A673 (cell line): ENCODE results near the gene KCP. TPM values are rescaled to one million over a fixed set of nuclear protein-coding genes. Genes with fewer than 3 reads are reported as not detected.

ENCODE experiments used
- BruUV-seq: library from RNA; stranded (reverse); fragments of 400-500 nt; replicated peaks from 2 replicates; lab custom pipeline; 2021; lab: Mats Ljungman, UMichigan
- CTCF ChIA-PET: fragments of 300-600 bp; sonication (Branson Sonifier 250); formaldehyde crosslinking; loops from one replicate; lab custom pipeline; 2022; ENCODE audit warnings: antibody characterized with exemption; lab: Charles Lee
- POLR2A ChIA-PET: fragments of 300-600 bp; sonication (Branson Sonifier 250); formaldehyde crosslinking; loops from one replicate; lab custom pipeline; 2022; ENCODE audit warnings: antibody characterized with exemption; ENCODE audit not compliant: low non-redundant PET; lab: Charles Lee
- DNase-seq: peaks from one replicate; pipeline ENCODE4 v3.0.0-alpha.2; 2015; ENCODE audit warnings: low spot score
- H3K27ac ChIP-seq: fragments of 200-600 bp; sonication (generic); 2 replicates; pipeline ENCODE4 v1.5.1; 2016; ENCODE audit warnings: mixed run types, low read depth, mild to moderate bottlenecking, mixed read lengths, antibody characterized with exemption, low read length; ENCODE audit not compliant: poor library complexity, severe bottlenecking
- H3K27me3 ChIP-seq: fragments of 200-600 bp; sonication (generic); replicated peaks from 2 replicates; pipeline ENCODE4 v1.6.1; 2017; ENCODE audit warnings: mixed run types, low read depth, mild to moderate bottlenecking, mixed read lengths, antibody characterized with exemption, low read length; ENCODE audit not compliant: insufficient read depth, poor library complexity
- H3K36me3 ChIP-seq: fragments of 200-600 bp; sonication (generic); 2 replicates; pipeline ENCODE4 v1.6.1; 2016; ENCODE audit warnings: mixed run types, mild to moderate bottlenecking, mixed read lengths, antibody characterized with exemption, low read length; ENCODE audit not compliant: insufficient read depth, poor library complexity, severe bottlenecking
- H3K4me1 ChIP-seq: fragments of 200-600 bp; sonication (generic); 2 replicates; pipeline ENCODE4 v1.6.1; 2017; ENCODE audit warnings: mixed run types, mild to moderate bottlenecking, mixed read lengths, antibody characterized with exemption, low read length; ENCODE audit not compliant: insufficient read depth, poor library complexity, severe bottlenecking
- H3K4me3 ChIP-seq: fragments of 200-600 bp; sonication (generic); 2 replicates; pipeline ENCODE4 v1.5.1; 2016; ENCODE audit warnings: low read depth, mixed run types, mild to moderate bottlenecking, mixed read lengths, low read length; ENCODE audit not compliant: poor library complexity, severe bottlenecking
- H3K9me3 ChIP-seq: fragments of 200-600 bp; sonication (generic); 2 replicates; pipeline ENCODE4 v1.6.1; 2016; ENCODE audit warnings: mixed run types, low read depth, mild to moderate bottlenecking, mixed read lengths, antibody characterized with exemption, low read length; ENCODE audit not compliant: poor library complexity, severe bottlenecking
- CTCF ChIP-seq: fragments of 300-800, 200-600 bp; sonication (generic); conservative IDR thresholded peaks from 2 replicates; pipeline ENCODE4 v1.5.1; 2017; ENCODE audit warnings: low read depth, mild to moderate bottlenecking, antibody characterized with exemption, low read length, moderate library complexity, mixed read lengths
- EZH2 ChIP-seq: fragments of 200-600 bp; sonication (generic); IDR thresholded peaks from 2 replicates; pipeline ENCODE4 v1.6.1; 2017; ENCODE audit warnings: borderline replicate concordance, low read depth, mild to moderate bottlenecking, mixed read lengths, antibody characterized with exemption, low read length; ENCODE audit not compliant: poor library complexity, severe bottlenecking
- intact Hi-C: fragments of 100-400 bp; cut with micrococcal nuclease; formaldehyde crosslinking; loops from one replicate; pipeline ENCODE4 v1.10.0; 2022; ENCODE audit not compliant: unreplicated experiment
- total RNA-seq: library from RNA; stranded (reverse); gene quantifications from 2 replicates; pipeline ENCODE4 v1.2.3, GENCODE V29; 2021

The KCP gene
- total RNA-seq, 1 experiment from 2014 or later: not detected

- CTCF ChIA-PET: no interaction called here
- DNase-seq: no peak
- no TSS peak for BruUV-seq
- H3K9me3 ChIP-seq: no peaks in the 10 kb centered on the region
- no peaks in the 10 kb centered on the region for H3K27me3 ChIP-seq
- no peaks in the 10 kb centered on the region for H3K36me3 ChIP-seq
- POLR2A ChIA-PET: no interaction called here
- TF ChIP-seq EZH2 (no peak), CTCF (no peak)
- no peaks in the 10 kb centered on the region for H3K4me1 ChIP-seq
- no peak overlapping the region for H3K4me3 ChIP-seq
- intact Hi-C loops: no loop called here
- H3K27ac ChIP-seq: no peak overlapping the region
Measured at GRCh38 chr7:128871050-128871449, 39.5 kb downstream of the KCP start.

DNA sequence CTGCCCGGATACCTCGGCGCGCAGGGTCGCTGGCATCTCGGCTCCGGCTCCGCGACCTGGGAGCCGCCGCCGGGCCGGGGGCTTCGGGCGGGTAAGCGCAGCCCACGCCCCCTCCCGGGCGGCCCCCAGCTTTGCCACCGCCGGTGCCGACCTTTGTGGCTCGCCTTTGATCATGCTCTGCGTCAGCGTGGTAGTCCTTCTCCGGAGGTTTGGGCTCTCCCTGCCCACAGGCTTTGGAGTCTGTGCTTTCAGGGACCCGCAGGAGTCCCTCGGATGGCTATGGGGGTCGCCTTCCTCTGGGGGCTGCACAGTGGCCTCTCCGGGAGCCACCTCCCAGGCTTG, 40.6 kb downstream of the KCP start:
- ChIA-PET CTCF (no interaction called here), POLR2A (no interaction called here)
- DNase-seq: no peak
- peak overlapping the region; percentile 60 for H3K4me3 ChIP-seq
- H3K27me3 ChIP-seq: no peaks in the 10 kb centered on the region
- no peaks in the 10 kb centered on the region for H3K36me3 ChIP-seq
- BruUV-seq: no TSS peak
- intact Hi-C loops: no loop called here
- H3K9me3 ChIP-seq: no peaks in the 10 kb centered on the region
- peak overlapping the region; percentile 54 for H3K27ac ChIP-seq
- no peaks in the 10 kb centered on the region for H3K4me1 ChIP-seq
- TF ChIP-seq CTCF (no peak), EZH2 (no peak)

GRCh38 chr7:128869138-128869943, 41.2 kb downstream of the KCP start:
- Histone ChIP-seq H3K4me3 (peak overlapping the region; percentile 60), H3K4me1 (no peaks in the 10 kb centered on the region), H3K27me3 (no peaks in the 10 kb centered on the region), H3K27ac (peak overlapping the region; percentile 54), H3K9me3 (no peaks in the 10 kb centered on the region), H3K36me3 (no peaks in the 10 kb centered on the region)
- BruUV-seq: no TSS peak
- intact Hi-C loops: no loop called here
- POLR2A ChIA-PET: no interaction called here
- TF ChIP-seq EZH2 (no peak), CTCF (0 out of 2 replicates have a peak, but pooled peaks have one; percentile 13)
- CTCF ChIA-PET: interaction anchor here (0.6 kb wide), 1 partner anchor 261 kb away, joined by 3 read pairs; no protein-coding TSS in a partner anchor
- peak; percentile 65 for DNase-seq
